ENCODE results near the gene GTF3C5. TPM values are rescaled to one million over a fixed set of nuclear protein-coding genes. Genes with fewer than 3 reads are reported as not detected.

Gene GTF3C5
- total and polyA plus RNA-seq, 2 experiments from 2014 or later = 52.5 to 66.0 TPM

- Histone ChIP-seq H3K4me3 (no peak overlapping the region), H2AFZ (no peak overlapping the region), H3K36me3 (replicated peaks; ENCODE audit: insufficient read depth, low read depth) (no peaks in the 10 kb centered on the region), H3K9me3 (ENCODE audit: low read depth) (no peaks in the 10 kb centered on the region), H3K27ac (no peak overlapping the region), H3K27me3 (no peaks in the 10 kb centered on the region), H3K4me2 (no peak overlapping the region), H3K9me2 (replicated peaks; ENCODE audit: insufficient read depth) (no peaks in the 10 kb centered on the region), H3K79me2 (no peaks in the 10 kb centered on the region), H3K4me1 (ENCODE audit: insufficient read depth) (peaks cover 8% of the 10 kb centered on the region), H4K20me1 (ENCODE audit: insufficient read depth, poor library complexity, severe bottlenecking) (no peaks in the 10 kb centered on the region)
- no peak for TF ChIP-seq EZH2phosphoT487 (IDR thresholded peaks at IDR 0.05; ENCODE audit: low read depth, severe bottlenecking, unreplicated experiment)
- no peak for TF ChIP-seq CTCF (IDR thresholded peaks at IDR 0.05; ENCODE audit: poor library complexity)
- no peak for TF ChIP-seq EZH2 (IDR thresholded peaks at IDR 0.05; ENCODE audit: borderline replicate concordance)
- 62% methylated on average over 8 of the region's 9 CpGs for WGBS (ENCODE audit: low lambda C conversion rate, missing lambda C conversion rate)
- DNase-seq (ENCODE audit: low spot score) = no peak
These were observed 27.1 kb upstream of the GTF3C5 start for GRCh38 chr9:133003671-133004090.

GRCh38 chr9:133004091-133004998, 26.5 kb upstream of the GTF3C5 start:
- H3K36me3 ChIP-seq (replicated peaks; ENCODE audit: insufficient read depth, low read depth) = no peaks in the 10 kb centered on the region
- DNase-seq (ENCODE audit: low spot score) = no peak
- H3K27me3 ChIP-seq = no peaks in the 10 kb centered on the region
- H3K4me1 ChIP-seq (ENCODE audit: insufficient read depth) = peaks cover 8% of the 10 kb centered on the region
- H3K4me2 ChIP-seq = no peak overlapping the region
- H3K79me2 ChIP-seq = no peaks in the 10 kb centered on the region
- no peaks in the 10 kb centered on the region for H4K20me1 ChIP-seq (ENCODE audit: insufficient read depth, poor library complexity, severe bottlenecking)
- no peaks in the 10 kb centered on the region for H3K9me3 ChIP-seq (ENCODE audit: low read depth)
- H3K27ac ChIP-seq = no peak overlapping the region
- no peak overlapping the region for H2AFZ ChIP-seq
- H3K4me3 ChIP-seq = no peak overlapping the region
- WGBS (ENCODE audit: low lambda C conversion rate, missing lambda C conversion rate) = 54% methylated on average over 9 of the region's 9 CpGs
- H3K9me2 ChIP-seq (replicated peaks; ENCODE audit: insufficient read depth) = no peaks in the 10 kb centered on the region
- no peak for TF ChIP-seq EZH2phosphoT487 (IDR thresholded peaks at IDR 0.05; ENCODE audit: low read depth, severe bottlenecking, unreplicated experiment)

GRCh38 chr9:133004999-133005760, 25.6 kb upstream of the GTF3C5 start:
- no peaks in the 10 kb centered on the region for H3K36me3 ChIP-seq (replicated peaks; ENCODE audit: insufficient read depth, low read depth)
- H2AFZ ChIP-seq = no peak overlapping the region
- H3K27ac ChIP-seq = no peak overlapping the region
- no peak overlapping the region for H3K4me2 ChIP-seq
- peaks cover 8% of the 10 kb centered on the region for H3K4me1 ChIP-seq (ENCODE audit: insufficient read depth)
- no peaks in the 10 kb centered on the region for H3K79me2 ChIP-seq
- no peaks in the 10 kb centered on the region for H3K27me3 ChIP-seq
- 97% methylated on average over 14 of the region's 14 CpGs for whole genome bisulfite sequencing (ENCODE audit: low lambda C conversion rate, missing lambda C conversion rate)
- H4K20me1 ChIP-seq (ENCODE audit: insufficient read depth, poor library complexity, severe bottlenecking) = no peaks in the 10 kb centered on the region
- TF ChIP-seq EZH2 (IDR thresholded peaks at IDR 0.05; ENCODE audit: borderline replicate concordance) (no peak), CTCF (IDR thresholded peaks at IDR 0.05; ENCODE audit: poor library complexity) (no peak), EZH2phosphoT487 (IDR thresholded peaks at IDR 0.05; ENCODE audit: low read depth, severe bottlenecking, unreplicated experiment) (no peak)
- H3K9me3 ChIP-seq (ENCODE audit: low read depth) = no peaks in the 10 kb centered on the region
- H3K9me2 ChIP-seq (replicated peaks; ENCODE audit: insufficient read depth) = no peaks in the 10 kb centered on the region
- H3K4me3 ChIP-seq = no peak overlapping the region
- no peak for DNase-seq (ENCODE audit: low spot score)

GRCh38 chr9:133005957-133006356, 24.8 kb upstream of the GTF3C5 start:
- Histone ChIP-seq H2AFZ (no peak overlapping the region), H3K79me2 (no peaks in the 10 kb centered on the region), H3K4me3 (no peak overlapping the region), H3K4me2 (no peak overlapping the region), H3K27ac (no peak overlapping the region), H3K4me1 (ENCODE audit: insufficient read depth) (peaks cover 8% of the 10 kb centered on the region), H3K9me3 (ENCODE audit: low read depth) (no peaks in the 10 kb centered on the region), H4K20me1 (ENCODE audit: insufficient read depth, poor library complexity, severe bottlenecking) (no peaks in the 10 kb centered on the region), H3K9me2 (replicated peaks; ENCODE audit: insufficient read depth) (no peaks in the 10 kb centered on the region), H3K36me3 (replicated peaks; ENCODE audit: insufficient read depth, low read depth) (no peaks in the 10 kb centered on the region), H3K27me3 (no peaks in the 10 kb centered on the region)
- WGBS (ENCODE audit: low lambda C conversion rate, missing lambda C conversion rate) = 75% methylated on average over 3 of the region's 3 CpGs
- TF ChIP-seq EZH2 (IDR thresholded peaks at IDR 0.05; ENCODE audit: borderline replicate concordance) (no peak), CTCF (IDR thresholded peaks at IDR 0.05; ENCODE audit: poor library complexity) (no peak), EZH2phosphoT487 (IDR thresholded peaks at IDR 0.05; ENCODE audit: low read depth, severe bottlenecking, unreplicated experiment) (no peak)
- DNase-seq (ENCODE audit: low spot score) = no peak

All from hepatocyte (in vitro differentiated cells).